Esophagus squamous epithelium (tissue), 4 donors: ENCODE measurements around the gene SIX3.

Experiments
- CTCF ChIP-seq, 6 experiments: fragments of 450-650 bp in 4 of 6; fragments of 200-600 bp in 2 of 6; sonication (generic) in 2 of 6; IDR thresholded peaks; one replicate each; pipeline ENCODE4 v1.5.1; 2016 to 2019; ENCODE audit warnings: antibody characterized with exemption in 6 of 6, mild to moderate bottlenecking in 4 of 6, moderate library complexity in 4 of 6
- POLR2A ChIP-seq, 4 donors: fragments of 450-650 bp; IDR thresholded peaks; one replicate each; pipeline ENCODE4 v1.6.1; 2017; ENCODE audit warnings: antibody characterized with exemption in 4 of 4, mild to moderate bottlenecking in 4 of 4, moderate library complexity in 3 of 4

GRCh38 chr2:44957656-44958327, 16.3 kb downstream of the SIX3 start:
- no peak for TF ChIP-seq CTCF (IDR thresholded peaks at IDR 0.05)
- TF ChIP-seq POLR2A (IDR thresholded peaks at IDR 0.05): no peak
